Activated CD4-positive, alpha-beta T cell treated with anti-CD3 and anti-CD28 coated beads for 48 hours (primary cell): ENCODE measurements around the gene PIP4K2A.
"Not testable (repeated sequence)": the region's sequence is repeated elsewhere in the genome, so short reads cannot be mapped to it uniquely, and the experiment has no call there.

Experiments used
- DNase-seq: peaks from one replicate; pipeline ENCODE4 v3.0.0-alpha.2; 2020

Gene PIP4K2A

DNA sequence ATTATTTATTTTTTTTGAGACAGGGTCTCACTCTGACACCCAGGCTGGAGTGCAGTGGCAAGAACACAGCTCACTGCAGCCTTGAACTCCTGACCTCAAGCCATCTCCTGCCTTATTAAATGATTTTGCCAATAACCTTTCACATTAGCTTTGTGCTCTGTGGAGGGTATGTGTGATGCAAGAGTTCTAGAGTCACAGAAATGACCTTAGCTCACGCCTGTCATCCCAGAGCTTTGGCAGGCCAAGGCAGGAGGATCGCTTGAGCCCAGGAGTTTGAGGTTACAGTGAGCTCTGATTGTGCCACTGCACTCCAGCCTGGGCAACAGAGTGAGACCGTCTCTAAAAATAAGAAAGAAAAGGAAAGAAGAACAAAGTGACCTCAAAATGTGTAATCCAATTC, 4.3 kb upstream of the PIP4K2A start:
- DNase-seq = not testable (repeated sequence)

DNA sequence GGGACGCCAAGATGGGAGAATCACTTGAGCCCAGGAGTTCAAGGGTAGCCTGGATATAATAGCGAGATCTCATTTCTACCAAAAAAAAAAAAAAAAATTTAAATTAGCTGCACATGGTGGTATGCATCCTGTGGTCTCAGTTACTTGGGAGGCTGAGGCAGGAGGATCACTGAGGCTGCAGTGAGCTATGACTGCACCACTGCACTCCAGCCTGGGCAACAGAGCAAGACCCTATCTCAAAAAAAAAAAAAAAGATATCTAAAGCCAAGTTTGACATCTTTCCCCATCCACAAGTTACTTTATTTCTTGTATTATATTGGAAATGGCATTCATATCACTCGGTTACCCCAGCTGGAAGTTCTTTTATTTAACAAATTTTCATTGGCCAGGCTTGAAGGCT, 3.4 kb upstream of the PIP4K2A start:
- DNase-seq = no peak

DNA sequence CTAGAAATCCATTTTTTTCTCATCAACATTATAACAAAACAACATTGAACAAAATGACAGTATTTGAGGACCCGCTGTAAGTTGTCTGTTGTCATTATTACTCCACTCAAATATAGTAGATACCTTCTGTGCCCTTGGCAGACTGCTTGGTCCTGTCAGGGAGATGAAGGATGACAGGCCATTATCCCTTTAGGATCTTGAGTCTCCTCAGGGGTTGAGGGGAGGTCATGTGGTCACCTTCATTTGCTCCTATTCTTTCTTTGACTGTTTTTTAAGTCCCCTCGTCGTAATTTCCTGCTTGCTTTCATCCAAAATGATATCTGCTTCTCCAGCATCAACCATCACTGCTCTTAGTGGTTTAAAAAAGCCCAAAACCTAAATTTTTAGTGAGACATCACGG, 2.6 kb upstream of the PIP4K2A start:
- DNase-seq = no peak

DNA sequence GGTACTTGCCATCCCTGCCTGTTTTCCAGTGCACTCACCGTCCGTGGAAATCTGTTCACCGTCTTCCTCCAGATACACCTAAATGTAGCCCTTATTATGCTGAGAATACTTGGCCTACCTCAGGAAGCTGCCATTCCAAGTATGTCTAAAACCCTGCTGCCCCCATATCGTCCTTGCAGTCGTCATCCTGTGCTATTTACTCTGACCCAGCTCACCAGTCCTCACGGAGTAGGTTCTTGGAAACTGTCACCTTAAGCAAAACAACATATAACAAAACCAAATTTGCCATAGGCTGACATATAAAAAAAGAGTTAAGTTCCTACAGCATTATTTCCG, 880 bp upstream of the PIP4K2A start:
- DNase-seq = no peak

DNA sequence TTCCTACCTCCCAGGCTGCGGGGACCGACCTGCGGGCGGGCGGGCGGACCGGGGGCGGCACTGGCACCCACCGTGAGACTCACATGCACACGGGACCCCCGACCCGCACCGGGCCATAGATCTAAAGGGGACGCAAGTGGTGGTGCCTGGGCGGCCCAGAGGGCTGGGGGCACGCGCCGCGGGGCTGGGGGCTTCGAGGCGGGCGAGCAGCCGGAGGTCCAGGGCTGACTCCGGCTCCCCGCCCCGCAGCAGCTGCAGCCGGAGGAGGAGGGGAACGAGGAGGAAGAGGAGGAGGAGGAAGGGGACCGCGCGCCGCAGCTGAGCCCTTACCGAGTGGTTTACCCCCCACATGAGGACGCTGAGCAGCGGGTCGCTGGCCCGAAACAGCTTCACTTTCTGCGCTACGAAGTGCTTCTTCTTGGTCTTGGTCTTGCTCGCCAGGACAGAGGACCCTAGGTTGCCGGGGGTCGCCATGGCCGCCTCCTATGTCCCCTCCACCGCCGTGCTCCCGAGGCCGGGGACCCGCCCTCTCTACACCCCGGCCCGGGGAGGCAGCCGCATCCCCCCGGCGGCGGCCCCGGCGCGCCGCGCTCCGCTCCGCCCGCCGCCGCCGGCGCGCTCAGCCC, 412 bp downstream of the PIP4K2A start:
- DNase-seq = peak; percentile 52

DNA sequence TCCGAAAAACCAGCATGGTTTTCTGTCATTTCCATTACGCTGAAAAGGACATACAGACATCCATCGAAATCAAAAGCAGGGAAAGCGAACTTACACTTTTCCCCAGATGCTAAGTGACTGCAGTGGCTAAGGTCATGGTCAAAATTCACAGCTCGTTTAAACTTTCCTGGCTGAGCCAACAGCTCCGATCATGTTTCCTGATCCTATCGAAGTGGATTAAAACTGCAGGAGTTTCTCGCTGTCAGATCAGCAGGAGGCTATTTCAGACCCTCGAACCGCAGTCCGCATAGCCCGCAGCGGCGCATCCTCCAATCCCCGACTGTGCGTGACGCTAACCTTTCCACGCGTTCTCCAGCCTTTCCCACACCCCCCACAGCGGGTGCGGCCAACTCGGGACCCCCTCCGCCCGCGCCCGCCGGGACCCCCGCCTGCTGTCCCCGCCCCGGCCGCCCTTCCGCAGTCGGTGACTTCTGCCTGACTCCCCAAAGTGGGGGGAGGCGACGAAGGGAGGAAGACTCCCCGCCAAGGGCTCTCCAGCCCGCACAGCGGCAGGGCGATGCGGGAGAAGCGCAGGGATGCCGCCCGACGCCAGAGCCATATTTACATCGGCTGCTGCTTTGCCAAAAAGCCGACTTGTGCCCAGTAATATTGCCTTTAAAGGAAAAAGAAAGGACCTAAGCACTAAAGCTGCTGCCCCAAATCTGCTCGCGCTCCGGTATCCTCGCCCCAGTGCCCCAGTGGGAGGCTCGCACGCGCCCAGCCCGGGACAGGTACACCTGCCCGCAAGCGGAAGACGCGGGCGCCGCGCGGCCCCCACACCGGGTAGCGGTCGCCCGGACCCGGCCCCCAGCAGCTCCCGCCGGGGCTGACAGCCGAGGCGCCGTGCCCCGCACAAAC, 1.2 kb downstream of the PIP4K2A start:
- DNase-seq = peak; percentile 55

DNA sequence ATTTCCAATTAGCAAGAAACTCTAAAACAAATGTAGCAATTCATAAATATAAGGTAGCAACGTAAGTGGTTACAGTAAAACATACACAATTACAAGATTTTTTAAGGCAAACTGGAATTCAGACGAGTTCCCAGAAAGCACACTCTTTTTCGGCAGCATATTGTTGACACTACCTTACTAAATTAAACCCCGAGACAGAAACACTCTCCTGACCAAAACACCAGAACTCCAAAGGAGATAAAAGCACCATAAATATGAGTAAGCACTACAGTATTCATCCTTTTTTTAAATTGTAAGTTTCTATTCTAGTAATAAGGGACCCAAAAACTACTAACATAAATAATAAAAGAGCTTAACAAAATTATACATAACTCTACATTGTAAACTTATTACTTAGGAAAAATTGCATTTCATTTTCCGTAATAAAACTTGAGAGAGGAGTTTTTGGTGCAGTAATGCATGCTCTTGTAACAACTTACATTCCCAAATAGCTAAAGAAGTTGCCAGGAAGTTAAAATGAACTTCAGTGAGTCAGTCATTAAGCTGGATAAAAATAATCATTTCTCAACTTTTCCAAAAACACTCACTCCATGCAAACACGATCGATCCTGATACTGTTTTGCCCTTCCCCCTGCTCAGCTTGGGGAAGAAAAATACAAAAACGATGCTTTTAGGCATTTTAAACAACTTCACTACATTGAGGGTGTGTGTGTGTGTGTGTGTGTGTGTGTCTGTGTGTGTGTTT, 2.0 kb downstream of the PIP4K2A start:
- no peak for DNase-seq

DNA sequence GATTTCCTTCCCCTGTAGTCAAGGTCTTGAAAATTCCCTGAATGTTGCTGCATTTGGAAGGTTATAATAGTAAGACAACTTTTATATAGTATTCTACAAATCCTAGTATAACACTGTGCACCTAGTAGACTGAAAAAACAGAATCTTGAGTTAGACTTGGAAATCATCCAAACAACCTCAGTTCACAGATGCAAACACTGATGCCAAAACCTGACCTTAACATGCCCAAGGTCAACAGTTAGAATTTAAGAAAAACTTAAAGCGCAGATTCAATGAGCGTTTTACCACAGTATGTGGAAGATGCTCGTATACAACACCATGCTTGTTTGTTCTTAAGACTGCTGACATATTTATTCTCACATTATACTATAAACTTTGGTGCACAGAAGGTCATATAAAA, 3.0 kb downstream of the PIP4K2A start:
- DNase-seq = no peak

DNA sequence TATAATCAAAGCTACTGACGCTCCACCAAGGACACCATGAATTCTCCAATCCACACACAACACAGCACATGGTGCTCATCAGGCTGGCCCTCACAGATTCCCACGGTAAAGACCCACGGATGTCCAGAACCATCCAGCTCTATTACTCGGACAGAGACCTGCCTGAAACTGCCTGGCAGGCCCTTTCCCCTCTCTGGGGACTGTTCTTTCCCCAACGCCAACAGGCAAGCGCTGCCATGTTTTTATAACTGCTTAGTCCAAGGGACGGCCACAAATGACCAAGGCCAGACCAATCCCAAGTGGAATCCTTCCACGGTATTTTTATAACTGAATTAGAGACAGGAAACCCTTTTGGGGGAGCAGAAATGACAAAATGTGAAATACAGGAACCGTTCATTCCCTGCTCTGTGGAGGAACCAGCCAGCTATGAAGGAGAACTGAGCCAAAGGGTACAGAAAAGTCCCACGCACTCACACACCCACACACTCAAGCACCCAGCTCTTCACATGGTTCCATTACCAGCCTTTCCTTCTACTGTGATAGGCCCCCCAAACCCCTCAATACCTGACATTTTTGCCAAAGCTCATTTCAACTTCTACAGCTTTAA, 4.1 kb downstream of the PIP4K2A start:
- DNase-seq = no peak

DNA sequence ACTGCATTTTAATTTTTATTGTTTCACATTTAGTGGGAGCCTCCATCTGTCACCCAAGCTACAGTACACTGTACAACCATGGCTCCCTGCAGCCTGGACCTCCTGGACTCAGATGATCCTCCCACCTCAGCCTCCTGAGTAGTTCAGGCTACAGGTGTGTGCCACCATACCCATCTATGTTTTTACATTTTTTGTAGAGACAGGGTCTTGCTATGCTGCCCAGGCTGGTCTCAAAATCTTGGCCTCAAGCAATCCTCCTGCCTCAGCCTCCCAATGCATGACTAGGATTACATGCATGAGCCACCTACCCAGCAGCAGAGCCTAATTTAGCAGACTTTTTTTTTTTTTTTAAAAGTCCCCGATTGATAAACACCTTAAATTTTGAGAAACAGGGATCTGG, 5.6 kb downstream of the PIP4K2A start:
- no peak for DNase-seq

DNA sequence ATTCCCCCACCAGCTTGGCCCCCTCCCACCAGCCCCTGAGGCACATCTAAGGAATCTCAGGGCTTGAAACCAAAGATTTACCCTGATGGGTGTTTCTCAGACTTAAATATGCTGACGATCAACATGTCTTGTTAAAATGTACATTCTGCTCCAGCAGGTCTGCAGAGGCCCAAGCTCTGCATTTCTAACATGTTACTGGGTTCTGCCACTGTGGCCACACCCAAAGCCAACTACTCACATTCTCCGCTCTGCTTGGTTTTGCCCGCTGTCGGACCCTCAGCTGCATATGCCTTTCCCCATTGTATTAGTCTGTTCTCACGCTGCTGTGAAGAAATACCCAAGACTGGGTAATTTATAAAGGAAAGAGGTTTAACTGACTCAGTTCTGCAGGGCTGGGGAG, 8.9 kb downstream of the PIP4K2A start:
- no peak for DNase-seq

DNA sequence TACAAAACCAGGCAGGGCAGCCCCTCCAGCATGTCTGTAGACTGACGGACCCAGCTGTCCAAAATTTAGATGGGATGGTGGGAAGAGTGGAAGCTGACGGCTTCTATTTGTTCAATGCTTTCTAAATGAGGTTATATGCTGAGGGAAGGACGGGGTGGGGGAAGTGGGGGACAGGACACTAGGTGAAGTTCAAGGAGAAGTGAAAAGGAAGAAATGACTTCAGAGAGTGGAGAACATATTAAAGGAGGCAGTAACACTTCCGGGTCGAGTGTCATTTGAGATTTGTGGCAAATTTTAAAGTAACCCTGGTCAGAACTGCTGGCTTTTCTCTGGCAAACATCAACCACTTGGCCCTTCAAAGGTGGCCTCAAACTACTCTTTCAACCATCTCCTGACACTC, 9.4 kb downstream of the PIP4K2A start:
- no peak for DNase-seq

DNA sequence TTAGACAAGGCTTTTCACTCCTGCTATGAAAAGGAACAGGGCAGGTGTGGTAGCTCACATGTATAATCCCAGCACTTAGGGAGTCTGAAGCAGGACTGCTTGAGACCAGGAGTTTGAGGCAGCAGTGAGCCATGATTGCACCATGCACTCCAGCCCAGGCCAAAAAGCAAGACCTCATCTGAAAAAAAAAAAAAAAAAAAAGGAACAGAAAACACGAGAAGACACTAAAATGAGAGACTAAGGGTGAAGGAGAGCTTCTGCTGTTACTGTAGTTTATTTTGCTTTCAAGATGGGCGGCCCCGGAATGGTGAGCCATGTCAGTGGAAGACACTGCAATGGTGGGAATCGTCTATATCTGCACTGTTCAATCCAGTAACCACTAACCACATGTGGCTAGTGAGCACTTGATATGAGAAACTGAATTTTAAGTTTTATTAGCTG, 9.9 kb downstream of the PIP4K2A start:
- no peak for DNase-seq

DNA sequence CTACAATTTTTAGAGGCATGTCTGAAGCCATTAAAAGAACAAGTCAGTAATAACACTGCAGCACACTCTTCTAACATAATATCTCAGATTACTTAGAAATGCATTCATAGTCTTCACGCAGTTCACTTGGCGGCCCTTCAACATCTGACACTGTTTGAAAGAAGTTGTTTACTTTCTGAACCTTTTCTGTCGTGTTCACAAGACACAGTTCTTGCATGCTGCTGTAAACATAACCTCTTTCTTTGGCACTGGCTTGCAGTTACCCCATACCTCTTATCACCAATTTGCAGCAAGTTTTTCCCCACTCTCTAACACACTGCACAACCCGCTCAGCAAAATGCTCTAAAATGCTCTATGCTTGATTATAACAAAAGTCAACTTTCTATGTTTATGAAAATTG, 12.0 kb downstream of the PIP4K2A start:
- DNase-seq = no peak

DNA sequence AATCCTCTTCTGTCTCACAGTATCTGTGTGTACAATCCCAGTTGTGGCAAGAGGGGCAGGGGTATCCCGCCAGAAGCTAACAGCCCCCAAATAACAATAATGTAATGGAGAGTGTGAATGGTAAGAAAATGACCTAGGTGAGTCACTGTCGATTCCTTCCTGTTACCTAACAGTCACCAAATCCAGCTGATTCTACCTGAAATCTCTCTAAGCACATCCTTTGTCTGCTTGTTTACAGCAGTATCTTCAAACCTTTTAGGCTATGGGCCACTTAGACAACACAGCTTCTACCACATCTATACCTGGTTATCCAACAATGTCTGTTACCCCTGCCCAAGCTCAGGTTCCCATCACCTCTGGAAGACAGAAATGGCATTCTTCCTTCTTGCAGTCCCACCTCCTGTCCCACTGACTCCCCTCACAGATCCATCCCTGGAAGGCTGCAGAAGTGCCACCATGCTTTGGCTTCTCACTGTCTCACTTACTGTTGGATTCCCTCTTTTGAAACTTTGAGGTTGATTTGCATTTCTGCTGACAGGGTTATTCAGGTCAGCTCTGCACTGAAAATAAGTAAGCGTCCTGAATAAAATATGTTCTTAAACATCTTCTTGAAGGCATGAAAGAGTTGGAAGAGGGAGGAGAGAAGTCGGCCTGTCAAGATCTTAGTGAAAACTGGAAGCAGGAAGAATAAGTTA, 13.1 kb downstream of the PIP4K2A start:
- DNase-seq = no peak

DNA sequence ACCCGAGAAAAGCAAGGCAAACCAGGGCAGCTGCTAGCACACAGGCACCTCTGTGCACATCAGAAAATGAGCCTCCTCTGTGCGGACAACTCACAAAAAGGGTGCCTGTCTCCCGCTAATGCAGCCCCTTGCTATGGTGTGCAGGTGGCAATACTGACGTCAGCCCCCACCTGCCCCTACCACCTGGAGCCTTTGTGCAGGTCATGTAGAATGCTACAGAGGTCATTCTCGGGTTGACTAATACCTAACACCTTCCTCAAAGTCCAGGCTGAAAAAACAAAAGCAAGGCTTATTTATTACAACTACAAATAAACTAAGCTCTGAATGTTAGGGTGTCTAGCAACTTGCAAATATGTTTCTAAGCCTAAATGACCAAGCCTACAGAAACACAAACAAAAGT, 13.9 kb downstream of the PIP4K2A start:
- DNase-seq = no peak

DNA sequence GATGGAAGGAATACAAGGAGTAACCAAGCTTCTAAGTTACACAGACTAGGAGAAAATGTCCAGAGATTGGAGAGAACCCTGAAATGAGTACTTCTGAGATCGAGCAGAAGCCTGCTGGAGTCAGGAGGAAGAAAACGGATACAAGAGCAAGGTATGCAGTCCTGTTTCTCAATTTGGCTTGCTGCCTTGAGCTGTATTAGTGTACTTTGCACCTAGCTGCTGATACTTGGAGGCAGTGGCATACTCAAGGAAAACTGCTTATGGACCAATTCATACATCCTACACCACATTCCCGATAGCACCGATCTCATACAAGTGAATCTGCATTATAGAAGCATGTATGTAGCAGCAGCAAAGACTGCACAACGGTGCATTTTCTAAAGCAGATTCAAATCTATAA, 14.4 kb downstream of the PIP4K2A start:
- no peak for DNase-seq

DNA sequence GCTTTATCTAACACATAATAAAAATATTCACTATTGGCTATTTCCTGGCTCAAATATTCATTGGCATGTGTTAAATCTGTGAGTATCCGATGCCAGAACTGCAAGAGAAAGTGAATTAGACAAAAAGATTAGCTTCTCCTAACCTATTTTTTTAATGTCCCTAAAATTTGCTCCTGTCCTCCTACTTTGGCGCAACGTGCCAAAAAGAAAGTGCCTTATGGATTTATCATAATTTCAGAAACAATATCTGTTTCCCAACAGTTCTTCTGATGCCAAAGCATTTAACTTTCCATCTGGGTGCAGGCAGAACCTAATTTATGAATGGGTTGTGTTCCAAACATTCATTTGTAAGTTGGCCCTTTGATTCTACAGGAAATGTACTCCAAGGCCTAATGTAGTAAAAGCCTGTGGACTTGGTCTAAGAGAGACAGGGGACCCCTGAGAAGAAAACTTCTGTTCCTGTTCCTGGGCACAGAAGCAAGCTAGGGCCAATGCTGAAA, 15.4 kb downstream of the PIP4K2A start:
- DNase-seq = no peak

DNA sequence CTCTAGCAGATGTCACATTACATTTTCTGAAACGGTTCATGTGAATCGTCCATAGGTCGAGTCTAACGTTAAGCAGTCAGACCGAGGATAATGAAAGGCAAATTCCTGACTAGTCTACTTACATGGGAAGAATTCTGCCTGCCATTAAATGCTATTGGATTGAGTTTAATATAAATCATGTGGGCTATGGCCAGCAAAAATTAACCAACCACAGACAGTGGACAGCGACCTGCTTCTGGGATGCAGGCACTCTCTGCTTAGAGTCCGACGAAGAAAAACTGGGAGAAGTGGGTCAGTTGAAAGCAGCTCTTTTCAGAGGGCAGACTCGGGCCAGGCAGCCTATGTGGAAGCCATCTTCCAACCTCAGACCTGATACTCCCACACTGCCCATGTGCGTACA, 16.6 kb downstream of the PIP4K2A start:
- DNase-seq = no peak

DNA sequence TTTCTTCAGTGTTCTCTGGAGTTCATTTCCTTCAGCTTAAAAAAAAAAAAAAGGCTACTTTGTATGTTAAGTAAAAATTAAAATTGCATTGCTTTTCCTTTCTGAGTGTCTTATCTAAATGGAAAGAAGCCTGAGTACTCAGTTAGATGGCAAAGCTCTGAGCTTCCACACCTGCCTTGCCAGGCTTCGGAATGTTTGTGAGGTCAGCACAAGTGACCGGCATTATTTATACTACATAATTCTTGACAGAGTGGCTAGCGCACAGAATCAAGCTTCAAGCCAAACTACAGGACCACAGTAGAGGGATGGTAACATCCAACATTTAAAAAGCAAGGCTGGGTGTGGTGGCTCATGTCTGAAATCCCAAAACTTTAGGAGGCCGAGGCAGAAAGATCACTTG, 17.3 kb downstream of the PIP4K2A start:
- DNase-seq = no peak

DNA sequence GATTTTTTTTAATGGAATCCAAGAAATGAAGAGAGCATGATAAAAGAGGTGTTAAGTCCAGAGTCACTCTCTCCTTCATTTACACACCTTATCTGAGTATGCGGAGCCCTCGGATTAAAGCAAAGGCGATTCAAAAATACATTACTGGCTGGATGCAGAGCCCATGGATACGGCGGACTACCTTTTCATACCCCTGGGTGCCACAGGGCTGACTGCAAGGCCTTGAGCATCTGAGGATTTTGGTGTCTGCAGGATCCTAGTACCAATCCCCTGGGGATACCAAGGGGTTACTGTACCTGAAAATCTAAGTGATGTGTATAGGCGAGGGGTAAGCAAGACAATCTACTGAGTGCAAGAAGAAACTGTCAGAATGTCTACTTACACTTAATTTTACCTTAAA, 20.5 kb downstream of the PIP4K2A start:
- no peak for DNase-seq

DNA sequence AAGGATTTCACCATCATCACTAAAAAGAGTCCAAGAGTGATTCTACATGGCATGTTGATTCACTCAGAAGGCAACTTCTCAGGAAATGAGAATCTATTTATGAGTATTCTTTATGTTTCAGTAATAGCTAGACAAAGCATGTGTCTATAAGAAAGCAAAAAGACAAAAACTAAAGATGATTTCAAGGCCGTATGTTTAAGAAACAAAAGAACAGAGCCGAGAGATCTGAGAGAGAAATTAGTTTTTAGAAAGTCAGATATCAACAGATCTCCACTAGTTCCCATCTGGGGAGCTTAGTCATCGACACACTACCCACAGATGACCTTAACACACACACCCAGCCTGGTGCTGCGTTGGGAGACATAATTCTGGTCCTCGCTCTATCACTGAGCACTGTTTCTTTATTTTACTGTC, 21.0 kb downstream of the PIP4K2A start:
- peak; percentile 41 for DNase-seq

DNA sequence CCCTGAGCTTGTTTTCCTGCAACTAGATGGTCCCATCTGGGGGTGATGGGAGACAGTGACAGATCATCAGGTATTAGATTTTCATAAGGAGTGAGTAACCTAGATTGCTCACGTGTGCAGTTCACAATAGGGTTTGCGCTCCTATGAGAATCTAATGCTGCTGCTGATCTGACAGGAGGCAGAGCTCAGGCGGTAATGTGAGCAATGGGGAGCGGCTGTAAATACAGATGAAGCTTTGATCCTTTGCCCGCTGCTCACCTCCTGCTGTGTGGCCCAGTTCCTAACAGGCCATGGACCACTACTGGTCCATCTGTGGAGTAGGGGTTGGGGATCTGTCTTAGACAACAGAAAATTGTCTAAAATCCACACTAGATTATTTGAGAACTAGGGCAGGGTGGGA, 22.3 kb downstream of the PIP4K2A start:
- not testable (repeated sequence) for DNase-seq
